Measurements from ENCODE around the gene DNAJC12.
"Not testable (repeated sequence)": the region's sequence is repeated elsewhere in the genome, so short reads cannot be mapped to it uniquely, and the experiment has no call there.

DNAJC12 gene

GRCh38 chr10:67794256-67794655 is 43.7 kb downstream of the DNAJC12 start:
- H3K4me3 ChIP-seq (ENCODE audit: low read depth, low read length): no peak overlapping the region

DNA sequence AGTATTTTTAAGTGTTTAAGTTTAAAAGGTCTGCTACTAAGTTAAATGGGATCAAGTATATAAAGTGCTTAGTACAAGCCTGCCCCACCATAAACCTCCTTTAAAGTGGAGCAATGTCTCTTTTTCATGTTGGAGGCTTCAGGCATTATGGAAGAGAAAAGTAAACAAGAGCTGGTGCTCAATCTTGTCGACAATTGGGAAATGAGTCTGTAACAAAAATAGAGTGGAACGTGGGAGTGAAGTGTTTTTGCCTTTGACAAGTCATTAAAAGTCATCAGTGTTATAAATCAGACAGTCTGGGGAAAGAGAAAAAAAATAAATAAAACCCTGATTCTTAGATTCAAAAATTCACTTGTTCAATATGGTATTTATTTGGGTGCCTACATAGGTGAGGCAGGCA is 44.7 kb downstream of the DNAJC12 start:
- H3K4me3 ChIP-seq (ENCODE audit: low read depth, low read length): no peak overlapping the region

- H3K4me3 ChIP-seq (ENCODE audit: low read depth, low read length): no peak overlapping the region
These were observed 45.3 kb downstream of the DNAJC12 start for GRCh38 chr10:67792653-67793052.

DNA sequence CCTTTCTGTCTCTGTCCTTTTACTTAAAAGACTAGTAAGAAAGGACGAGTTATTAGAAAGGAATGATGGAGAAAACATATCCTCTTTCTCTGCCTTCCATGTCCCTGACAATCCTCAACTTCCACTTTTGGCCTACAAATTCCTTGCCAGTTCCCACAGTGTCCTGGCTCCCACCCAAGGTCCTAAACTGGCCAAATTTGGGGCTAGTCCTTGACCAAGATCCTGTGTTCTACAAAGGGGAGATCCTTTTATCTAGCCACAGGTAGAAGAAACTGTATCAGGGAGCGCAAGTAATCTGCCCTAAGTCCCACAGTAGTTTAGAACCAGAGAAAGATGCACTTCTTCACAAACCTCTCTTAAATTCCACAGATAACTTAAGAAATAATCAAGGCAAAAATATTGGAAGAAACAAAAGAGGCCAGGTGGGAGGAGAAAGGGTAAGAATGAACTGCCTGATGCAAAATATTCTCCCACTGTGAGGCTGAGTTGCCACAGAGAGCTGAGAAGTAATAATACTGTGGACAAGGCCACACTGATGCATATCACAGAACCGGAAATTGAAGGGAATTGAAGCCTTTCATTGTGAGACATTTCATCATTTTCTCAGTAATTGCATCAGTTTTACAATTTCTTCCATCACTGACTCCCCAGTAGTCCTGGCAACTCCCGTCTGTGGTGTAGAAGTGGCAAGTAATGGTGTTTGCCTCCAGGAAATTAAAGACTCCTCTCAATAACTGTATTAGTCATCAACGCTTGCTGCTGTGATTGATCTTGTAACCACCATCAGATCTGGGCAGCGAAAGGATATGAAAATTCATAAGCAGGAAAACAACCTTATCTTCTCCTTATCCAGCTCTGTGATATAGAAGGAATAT is 47.2 kb downstream of the DNAJC12 start:
- no peak overlapping the region for H3K4me3 ChIP-seq (ENCODE audit: low read depth, low read length)

GRCh38 chr10:67789769-67790168 is 48.2 kb downstream of the DNAJC12 start:
- H3K4me3 ChIP-seq (ENCODE audit: low read depth, low read length): no peak overlapping the region

DNA sequence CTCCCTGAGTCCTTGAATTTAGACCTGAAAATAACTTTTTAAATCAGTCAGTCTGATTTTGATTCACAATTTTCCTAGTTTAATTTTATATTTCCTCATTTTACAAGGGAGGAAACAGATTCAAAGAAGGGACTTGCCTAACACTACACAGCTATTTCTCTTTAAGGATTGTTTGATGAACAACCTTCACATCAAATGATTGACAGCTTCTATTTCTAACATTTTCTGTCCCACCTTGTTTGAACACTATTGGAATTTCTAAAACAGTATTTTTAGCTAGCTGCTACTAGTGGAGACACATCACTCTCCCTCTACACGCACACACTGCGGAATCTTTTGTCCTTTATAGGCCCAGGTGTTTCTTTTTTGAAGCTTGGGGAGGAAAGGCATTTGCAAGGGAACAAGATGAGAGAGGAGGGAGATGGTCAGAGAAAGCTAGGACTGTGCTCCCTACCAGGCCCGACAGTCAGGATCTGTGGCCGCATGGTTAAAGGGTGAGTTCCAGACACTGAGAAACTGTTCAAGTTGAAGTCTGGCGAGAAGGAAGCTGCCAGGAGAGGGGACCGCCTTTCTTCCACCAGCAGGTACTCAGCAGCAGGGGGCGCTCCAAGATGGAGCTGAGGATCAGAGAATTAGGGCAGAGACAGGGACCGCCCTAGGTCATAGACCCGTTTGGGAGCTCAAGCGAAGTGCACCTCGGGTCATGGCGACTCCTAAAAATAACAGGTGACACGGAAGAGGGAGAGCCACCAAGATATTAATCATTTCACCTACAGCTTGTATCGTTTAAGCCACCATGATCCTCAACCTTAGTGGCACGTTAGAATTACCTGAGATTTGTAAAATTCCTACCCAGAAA is 49.7 kb downstream of the DNAJC12 start:
- no peak overlapping the region for H3K4me3 ChIP-seq (ENCODE audit: low read depth, low read length)

GRCh38 chr10:67785098-67785497 is 52.9 kb downstream of the DNAJC12 start:
- no peak overlapping the region for H3K4me3 ChIP-seq (ENCODE audit: low read depth, low read length)

DNA sequence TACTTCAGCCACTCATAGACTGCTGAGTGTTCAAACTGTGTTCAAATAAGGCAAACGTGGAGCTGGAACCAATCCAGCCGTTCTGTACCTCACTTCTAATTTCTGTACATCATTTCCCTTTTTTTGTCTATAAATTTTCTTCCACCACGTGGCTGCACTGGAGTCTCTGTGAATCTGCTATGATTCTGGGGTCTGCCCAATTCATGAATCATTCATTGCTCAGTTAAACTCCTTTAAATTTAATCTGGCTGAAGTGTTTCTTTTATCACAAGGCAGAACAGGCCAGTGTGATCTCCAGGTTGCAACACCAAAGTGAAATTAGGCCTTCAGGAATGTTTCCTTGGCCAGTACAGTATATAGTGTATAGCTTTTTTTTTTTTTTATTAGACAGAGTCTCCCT is 53.5 kb downstream of the DNAJC12 start:
- no peak overlapping the region for H3K4me3 ChIP-seq (ENCODE audit: low read depth, low read length)

- no peak overlapping the region for H3K4me3 ChIP-seq (ENCODE audit: low read depth, low read length)
These were observed 54.2 kb downstream of the DNAJC12 start for GRCh38 chr10:67783606-67784294.

GRCh38 chr10:67782530-67782929 is 55.5 kb downstream of the DNAJC12 start:
- H3K4me3 ChIP-seq (ENCODE audit: low read depth, low read length): no peak overlapping the region

DNA sequence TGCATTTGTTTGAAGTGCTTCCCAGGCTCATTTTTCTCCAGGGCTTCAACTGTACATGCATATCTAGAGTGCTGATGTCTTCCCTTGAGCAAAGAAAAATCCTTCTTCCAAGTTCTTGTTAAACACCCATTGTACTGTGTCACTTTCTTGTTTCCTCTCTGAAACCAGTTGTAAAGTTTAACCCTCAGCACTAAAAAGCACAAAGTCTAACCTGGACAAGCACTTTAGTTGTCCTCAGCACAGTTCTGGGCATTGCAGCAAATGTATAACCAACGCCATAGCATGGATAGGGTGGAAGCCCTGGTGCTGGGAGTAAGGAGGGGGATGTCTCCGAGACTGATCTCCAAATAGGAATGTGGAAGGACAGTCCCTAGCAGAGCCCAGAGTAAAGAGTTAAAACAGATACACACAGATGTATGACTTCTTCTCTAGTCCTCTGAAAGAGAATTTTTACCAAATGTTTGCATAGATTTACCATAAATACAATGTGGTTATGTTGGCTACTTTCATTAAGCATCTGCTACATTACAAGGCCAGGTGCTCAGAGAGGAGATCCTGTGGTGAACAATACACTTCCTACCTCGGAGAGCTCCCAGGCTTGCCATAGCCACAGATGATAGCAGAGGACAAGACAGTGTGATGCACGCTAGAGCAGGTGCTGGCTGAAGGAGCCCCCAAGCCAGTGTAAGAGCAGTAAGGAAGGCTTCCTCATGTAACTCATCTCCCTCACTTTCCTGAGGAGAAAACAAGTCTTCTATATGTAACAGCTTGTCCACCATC is 57.0 kb downstream of the DNAJC12 start:
- H3K4me3 ChIP-seq (ENCODE audit: low read depth, low read length): no peak overlapping the region

GRCh38 chr10:67780204-67780621 is 57.8 kb downstream of the DNAJC12 start:
- not testable (repeated sequence) for H3K4me3 ChIP-seq (ENCODE audit: low read depth, low read length)

DNA sequence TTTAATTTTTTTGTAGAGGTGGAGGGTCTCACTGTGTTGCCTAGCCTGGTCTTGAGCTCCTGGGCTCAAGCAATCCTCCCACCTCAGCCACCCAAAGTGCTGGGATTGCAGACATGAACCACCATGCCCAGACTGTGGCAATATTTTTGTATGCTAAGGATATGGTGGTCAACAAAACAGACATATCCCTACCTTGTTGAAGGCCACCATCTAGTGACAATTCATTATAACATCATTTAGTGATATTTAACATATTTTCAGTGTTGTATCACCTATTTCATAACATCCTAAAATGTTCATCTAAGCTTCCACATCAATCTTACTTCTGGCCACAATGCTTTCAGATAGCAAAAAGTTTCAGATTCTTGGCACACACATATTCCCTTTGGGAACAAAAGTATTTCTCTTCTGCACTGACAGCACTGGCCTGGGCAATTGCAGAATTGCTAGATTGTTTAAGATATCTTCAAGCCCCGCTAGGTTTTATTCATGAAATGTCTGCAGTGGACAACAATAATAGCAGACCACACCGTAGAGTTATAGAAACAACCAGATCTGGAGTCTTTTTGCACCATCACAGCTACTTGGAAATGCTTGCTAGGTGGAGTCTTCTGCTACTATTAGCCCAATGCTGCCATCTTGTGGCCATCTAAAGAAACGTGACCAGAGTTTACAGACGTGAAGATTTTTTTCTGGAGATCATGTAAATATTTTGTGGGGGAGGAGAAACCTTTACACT is 58.4 kb downstream of the DNAJC12 start:
- no peak overlapping the region for H3K4me3 ChIP-seq (ENCODE audit: low read depth, low read length)

DNA sequence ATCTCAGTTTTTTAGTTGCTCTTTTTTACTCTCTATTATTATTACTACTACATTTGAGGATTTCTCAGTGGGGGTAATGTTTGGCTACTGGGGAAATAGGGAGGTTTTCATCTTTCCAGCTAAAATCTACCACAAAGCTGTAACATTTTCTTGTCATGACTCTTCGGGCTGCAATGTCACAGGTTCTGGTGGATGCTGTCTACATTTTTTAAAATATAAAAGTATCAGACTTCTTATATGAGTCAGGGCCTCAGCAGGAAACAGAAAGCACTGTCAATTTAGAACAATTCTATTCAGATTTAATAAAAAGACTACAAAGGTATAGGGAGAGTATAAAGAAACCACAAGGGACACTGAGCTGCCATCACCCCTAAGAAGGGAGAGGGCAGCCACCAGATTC is 61.6 kb downstream of the DNAJC12 start:
- H3K4me3 ChIP-seq (ENCODE audit: low read depth, low read length): no peak overlapping the region

DNA sequence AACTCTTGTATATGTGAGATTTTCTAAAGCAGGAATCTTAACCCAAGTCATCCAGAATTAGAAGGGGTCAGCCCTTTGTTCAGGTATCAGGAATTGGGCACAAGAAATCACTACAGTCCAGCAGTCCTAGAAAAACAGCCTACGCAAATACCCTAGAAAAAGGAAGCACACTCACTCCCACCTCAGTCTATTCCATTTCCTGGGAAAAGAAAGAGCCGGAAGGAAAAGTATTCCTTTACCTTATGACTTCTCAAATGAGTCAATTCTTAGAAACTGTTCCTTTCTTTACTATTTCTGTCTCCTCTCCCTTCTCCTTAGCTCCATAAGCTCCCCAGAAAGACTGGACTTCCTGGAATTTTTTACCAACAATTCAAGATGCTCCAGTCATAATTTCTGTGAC is 62.7 kb downstream of the DNAJC12 start:
- H3K4me3 ChIP-seq (ENCODE audit: low read depth, low read length): no peak overlapping the region

DNA sequence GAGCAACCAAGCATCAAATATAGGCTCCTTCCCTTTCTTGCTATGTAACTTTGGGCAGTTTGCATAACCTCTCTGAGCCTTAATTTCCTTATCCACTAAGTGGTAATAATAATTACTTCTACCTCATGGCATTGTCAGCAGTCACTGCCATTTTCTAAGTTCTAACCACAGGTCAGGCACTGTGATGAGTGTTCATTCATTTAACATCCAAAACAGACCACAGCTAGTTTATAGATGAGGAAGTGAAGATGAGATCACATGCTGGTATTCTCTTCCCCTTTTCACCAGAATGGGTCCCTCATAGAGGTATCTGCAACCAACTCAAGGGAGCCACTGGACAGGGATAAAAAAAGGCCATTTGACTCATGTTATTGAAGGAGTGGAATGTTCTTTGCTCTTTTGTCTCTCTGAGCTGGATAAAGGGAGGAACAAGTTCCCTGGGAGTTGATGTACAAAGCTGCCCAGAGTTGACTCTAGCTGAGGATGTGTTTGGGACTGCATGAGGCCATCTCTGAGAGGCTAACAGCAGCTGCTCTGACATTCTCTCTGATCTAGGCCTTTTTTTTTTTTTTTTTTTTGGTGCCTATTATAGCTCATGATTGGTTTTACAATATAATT is 65.0 kb downstream of the DNAJC12 start:
- H3K4me3 ChIP-seq (ENCODE audit: low read depth, low read length): no peak overlapping the region

DNA sequence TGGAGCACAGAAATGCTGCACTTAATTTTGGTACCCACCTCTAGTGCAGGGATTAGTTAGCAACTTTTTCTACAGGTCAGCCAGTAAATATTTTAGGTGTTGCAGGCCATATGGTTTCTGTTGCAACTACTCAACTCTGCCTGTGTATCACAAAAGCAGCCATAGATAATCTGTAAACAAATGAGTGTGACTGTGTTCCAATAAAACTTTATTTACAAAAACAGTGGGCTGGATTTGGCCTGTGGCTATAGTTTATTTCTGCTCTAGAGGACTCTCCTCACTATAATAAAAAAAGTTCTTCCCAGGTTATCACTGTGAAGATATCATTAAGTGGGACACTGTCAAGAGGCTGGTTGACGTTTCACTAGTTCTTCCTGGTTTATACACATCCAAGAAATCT is 65.8 kb downstream of the DNAJC12 start:
- H3K4me3 ChIP-seq (ENCODE audit: low read depth, low read length): no peak overlapping the region

DNA sequence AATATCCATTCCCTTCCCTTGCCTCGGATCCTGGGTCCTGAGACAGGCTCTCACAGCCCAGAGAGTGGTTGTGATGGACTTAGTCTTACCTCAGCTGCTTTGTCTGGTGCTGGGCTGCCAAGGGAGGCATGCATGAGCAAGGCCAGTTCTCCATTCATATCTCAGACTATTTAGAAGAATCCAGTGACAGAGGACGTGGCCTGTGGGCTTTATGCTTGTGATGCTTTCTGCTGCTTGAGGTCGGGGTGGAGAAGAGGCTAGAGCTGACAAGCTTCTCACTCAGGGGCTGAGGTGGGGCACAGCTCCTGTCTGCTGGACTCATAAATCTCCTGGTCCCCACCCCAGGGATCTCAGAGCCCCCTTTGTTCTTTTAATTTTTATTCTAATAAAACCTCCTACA is 66.8 kb downstream of the DNAJC12 start:
- no peak overlapping the region for H3K4me3 ChIP-seq (ENCODE audit: low read depth, low read length)

- no peak overlapping the region for H3K4me3 ChIP-seq (ENCODE audit: low read depth, low read length)
These were observed 67.5 kb downstream of the DNAJC12 start for GRCh38 chr10:67770537-67770936.

DNA sequence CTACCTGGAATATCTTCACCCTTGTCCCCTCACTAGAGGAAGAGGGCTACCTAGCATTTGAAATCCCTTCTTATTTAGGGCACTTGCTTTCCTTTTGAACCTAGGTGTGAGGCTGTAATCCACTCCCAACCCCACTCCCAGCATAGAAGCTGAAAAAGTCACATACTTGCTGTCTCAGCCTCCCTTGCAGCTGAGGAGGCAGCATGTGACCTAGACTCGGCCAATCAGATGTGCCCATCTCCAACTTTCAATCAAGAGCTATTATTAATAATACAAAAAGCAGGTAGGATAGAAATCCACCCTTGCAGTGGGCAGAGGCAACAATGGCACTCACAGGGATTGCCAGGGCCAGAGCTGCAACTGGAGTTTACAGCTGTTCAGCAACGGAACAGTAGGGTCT is 70.7 kb downstream of the DNAJC12 start:
- H3K4me3 ChIP-seq (ENCODE audit: low read depth, low read length): no peak overlapping the region

All from iPS-11a (cell line).